GM12878 (cell line): Measurements from ENCODE around the gene PPP1CC. TPM values are rescaled to one million over a fixed set of nuclear protein-coding genes. Genes with fewer than 3 reads are reported as not detected.

Experiments
- ATAC-seq: fragments of 200-7000 bp; cut with Tn5 transposase; 3 replicates; pipeline ENCODE4 v1.9.1; 2020; ENCODE audit warnings: mild to moderate bottlenecking, moderate library complexity
- BruUV-seq: library from RNA; stranded (reverse); fragments of 400-500 nt; replicated peaks from 2 replicates; lab custom pipeline; 2021; lab: Mats Ljungman, UMichigan
- CTCF ChIA-PET: fragments of 300-600 bp; sonication (Branson Sonifier 250); formaldehyde crosslinking; extraction: SDS; loops from one replicate; lab custom pipeline; 2021; ENCODE audit warnings: inconsistent platforms; lab: Yijun Ruan, JAX
- POLR2A ChIA-PET: fragments of 350-600 bp; formaldehyde crosslinking; extraction: SDS; loops from one replicate; lab custom pipeline; 2021; ENCODE audit warnings: inconsistent platforms; lab: Charles Lee
- RAD21 ChIA-PET: fragments of 300-600 bp; sonication (Branson Sonifier 250); formaldehyde crosslinking; loops from one replicate; lab custom pipeline; 2023; ENCODE audit warnings: antibody characterized with exemption; ENCODE audit not compliant: unreplicated experiment; lab: Charles Lee
- SMC1A ChIA-PET: fragments of 300-600 bp; sonication (Branson Sonifier 250); formaldehyde crosslinking; loops from one replicate; lab custom pipeline; 2023; ENCODE audit not compliant: unreplicated experiment, uncharacterized antibody; lab: Charles Lee
- DNase-seq: peaks from one replicate; pipeline ENCODE4 v3.0.0-alpha.2; 2011; ENCODE audit warnings: low read depth, low spot score
- FAIRE-seq: peaks from 3 replicates; lab custom pipeline; 2011; peaks lifted over from hg19 to GRCh38; lab: Jason Lieb, UNC
- H2AFZ ChIP-seq: 2 replicates; pipeline ENCODE4 v1.6.0; 2011; ENCODE audit warnings: low read depth, low read length, control low read depth; ENCODE audit not compliant: control insufficient read depth
- H3K27ac ChIP-seq: 2 replicates; pipeline ENCODE4 v1.5.1; 2011; ENCODE audit warnings: control low read depth; ENCODE audit not compliant: control insufficient read depth, insufficient read depth
- H3K27me3 ChIP-seq, 2 experiments: replicated peaks in 1 of 2; 2 replicates each; pipeline versions ENCODE4 v1.6.0 to v1.6.1; 2011; ENCODE audit warnings: low read length in 1 of 2; ENCODE audit not compliant: control insufficient read depth in 2 of 2, insufficient read depth in 2 of 2
- H3K36me3 ChIP-seq, 2 experiments: 2 replicates each; pipeline ENCODE4 v1.5.1; 2011; ENCODE audit warnings: low read length in 1 of 2; ENCODE audit not compliant: control insufficient read depth in 2 of 2, insufficient read depth in 2 of 2
- H3K4me1 ChIP-seq: 2 replicates; pipeline ENCODE4 v1.6.1; 2011; ENCODE audit warnings: mild to moderate bottlenecking, low read length, moderate library complexity, mixed read lengths; ENCODE audit not compliant: control insufficient read depth, insufficient read depth
- H3K4me2 ChIP-seq: 2 replicates; pipeline ENCODE4 v1.6.0; 2011; ENCODE audit warnings: control low read depth; ENCODE audit not compliant: control insufficient read depth, insufficient read depth
- H3K4me3 ChIP-seq: fragments of 200-600 bp; sonication (generic); 2 replicates; pipeline ENCODE4 v1.5.1; 2016
- H3K79me2 ChIP-seq: 2 replicates; pipeline ENCODE4 v1.6.0; 2011; ENCODE audit warnings: low read length; ENCODE audit not compliant: control insufficient read depth, insufficient read depth
- H3K9ac ChIP-seq: 2 replicates; pipeline ENCODE4 v1.8.0; 2011; ENCODE audit warnings: low read length, control low read depth, mixed read lengths; ENCODE audit not compliant: control insufficient read depth, insufficient read depth
- H3K9me3 ChIP-seq: replicated peaks from 3 replicates; pipeline ENCODE4 v1.5.1; 2011; ENCODE audit warnings: mild to moderate bottlenecking, low read length; ENCODE audit not compliant: control insufficient read depth, insufficient read depth
- H4K20me1 ChIP-seq: 2 replicates; pipeline ENCODE4 v1.6.0; 2011; ENCODE audit not compliant: control insufficient read depth, insufficient read depth
- BMI1 ChIP-seq: fragments of 450-650 bp; IDR thresholded peaks from 2 replicates; pipeline ENCODE4 v1.6.1; 2016; ENCODE audit warnings: mild to moderate bottlenecking, moderate library complexity, borderline replicate concordance
- CEBPB ChIP-seq, 2 experiments: fragments of 150-350 bp in 1 of 2; IDR thresholded peaks; 2 replicates each; pipeline ENCODE4 v1.6.1; 2012 to 2014; ENCODE audit warnings: low read depth in 2 of 2, low read length in 2 of 2, borderline replicate concordance in 1 of 2, inconsistent platforms in 1 of 2
- DPF2 ChIP-seq: fragments of 450-650 bp; IDR thresholded peaks from 2 replicates; pipeline ENCODE4 v1.6.1; 2017; ENCODE audit warnings: mild to moderate bottlenecking
- ETV6 ChIP-seq, 2 experiments: fragments of 450-650 bp in 1 of 2; IDR thresholded peaks in 1 of 2; conservative IDR thresholded peaks in 1 of 2; 2 replicates each; pipeline ENCODE4 v1.6.1; 2014; ENCODE audit warnings: antibody characterized with exemption in 1 of 2, borderline replicate concordance in 1 of 2, low read depth in 1 of 2, mild to moderate bottlenecking in 1 of 2, moderate library complexity in 1 of 2
- GABPA ChIP-seq: IDR thresholded peaks from 2 replicates; pipeline ENCODE4 v1.6.1; 2014; ENCODE audit warnings: antibody characterized with exemption, low read depth, mild to moderate bottlenecking, inconsistent platforms
- HDGF ChIP-seq: fragments of 450-650 bp; IDR thresholded peaks from 2 replicates; pipeline ENCODE4 v1.6.1; 2016; ENCODE audit warnings: antibody characterized with exemption
- NR2C1 ChIP-seq: fragments of 450-650 bp; IDR thresholded peaks from 2 replicates; pipeline ENCODE4 v1.6.1; 2017; ENCODE audit warnings: antibody characterized with exemption, mild to moderate bottlenecking, moderate library complexity
- RAD51 ChIP-seq: fragments of 450-650 bp; IDR thresholded peaks from 2 replicates; pipeline ENCODE4 v1.6.1; 2016; ENCODE audit warnings: moderate library complexity, mild to moderate bottlenecking, inconsistent platforms
- SMC3 ChIP-seq: IDR thresholded peaks from 2 replicates; pipeline ENCODE4 v1.6.1; 2011; ENCODE audit warnings: low read length, improper control_type of control experiment, borderline replicate concordance
- SPI1 ChIP-seq: IDR thresholded peaks from 2 replicates; pipeline ENCODE4 v1.6.1; 2011; ENCODE audit warnings: low read depth, mild to moderate bottlenecking, low read length, moderate library complexity, borderline replicate concordance; ENCODE audit not compliant: insufficient read depth
- SRF ChIP-seq, 2 experiments: IDR thresholded peaks; 2 replicates each; pipeline ENCODE4 v1.6.1; 2011; ENCODE audit warnings: low read depth in 2 of 2, low read length in 2 of 2, mild to moderate bottlenecking in 1 of 2, moderate library complexity in 1 of 2
- WGBS: methylation state at CpG from one replicate; pipeline ENCODE4 v1.1.6; 2016; ENCODE audit warnings: low lambda C conversion rate; ENCODE audit not compliant: insufficient replicate concordance, insufficient coverage; ENCODE audit errors: missing lambda C conversion rate; 5-methylcytosine and 5-hydroxymethylcytosine counted together
- in situ Hi-C: fragments of 300-500 bp; cut with MboI; formaldehyde crosslinking; loops from 9 replicates; pipeline ENCODE4 v1.14.3; 2018; ENCODE audit warnings: mixed read lengths
- intact Hi-C: fragments of 100-400 bp; cut with micrococcal nuclease; formaldehyde crosslinking; loops from one replicate; pipeline ENCODE4 v1.14.2; 2022; ENCODE audit not compliant: unreplicated experiment
- polyA plus RNA-seq, 11 experiments: library from polyadenylated mRNA; depleted of rRNA in 4 of 11; unstranded in 6 of 11; stranded (reverse) in 5 of 11; fragments of >200 nt; fragmentation: Nextera tagmentation in 4 of 11; fragmentation: Illumina TruSeq in 1 of 11; extraction: Ambion mirVana in 4 of 11; extraction: Trizol in 1 of 11; gene quantifications; 1 replicate in 1 of 11; 2 replicates in 10 of 11; pipeline versions ENCODE4 v1.2.1 to v1.2.3, GENCODE V29; 2011 to 2016; ENCODE audit warnings: inconsistent platforms in 2 of 11, missing spikeins in 2 of 11, low read depth in 1 of 11
- total RNA-seq, 4 experiments: library from RNA; depleted of rRNA in 3 of 4; stranded (reverse); fragments of >200 nt in 3 of 4; fragmentation: Illumina TruSeq in 1 of 4; extraction: Trizol in 1 of 4; gene quantifications; 2 replicates each; pipeline versions ENCODE4 v1.2.1 to v1.2.3, GENCODE V29; 2013 to 2021
- TF ChIP-seq, protein P1 (sequence below): IDR thresholded peaks from 2 replicates; pipeline ENCODE4 v1.6.1; 2012; ENCODE audit warnings: improper control_type of control experiment, low read depth, low read length; ENCODE audit not compliant: insufficient replicate concordance

Gene PPP1CC
- total and polyA plus RNA-seq, 10 of the 15 experiments (the other 5 are each of a cell fraction or from before 2014, with no cell fraction given) = 64.4 to 279 (median 157) TPM

- H3K9ac ChIP-seq = no peak overlapping the region
- BruUV-seq = no TSS peak
- intact Hi-C loops = no loop called here
- peaks cover 9 to 28% of the 10 kb centered on the region in 2 experiments for H3K36me3 ChIP-seq
- FAIRE-seq (no peak), ATAC-seq (no peak), DNase-seq (no peak)
- ChIA-PET CTCF (interaction anchor here (1.0 to 2.2 kb wide), 3 partner anchors 10 to 16 kb away, joined by 3 to 6 read pairs (median 4); no protein-coding TSS in a partner anchor), SMC1A (interaction anchor here (1.3 to 8.3 kb wide), 5 partner anchors 12 to 61 kb away, joined by 3 to 80 read pairs (median 7); no protein-coding TSS in a partner anchor), POLR2A (interaction anchor here (1.0 to 4.9 kb wide), 6 partner anchors 10 to 105 kb away, joined by 3 to 78 read pairs (median 12); partner anchors contain the start of gene TCTN1), RAD21 (interaction anchor here (0.9 to 5.1 kb wide), 6 partner anchors 11 to 212 kb away, joined by 3 to 42 read pairs (median 4); partner anchors contain the start of gene GPN3)
- H3K27me3 ChIP-seq = no peaks in the 10 kb centered on the region
- H3K4me2 ChIP-seq = no peak overlapping the region
- no peak overlapping the region for H3K27ac ChIP-seq
- 52% methylated on average over 1 of the region's 1 CpG for WGBS
- no peak overlapping the region for H2AFZ ChIP-seq
- in situ Hi-C loops = no loop called here
- H4K20me1 ChIP-seq = no peaks in the 10 kb centered on the region
- H3K79me2 ChIP-seq = peaks cover 54% of the 10 kb centered on the region
- peaks cover 63% of the 10 kb centered on the region for H3K4me1 ChIP-seq
- TF ChIP-seq, protein P1, sequence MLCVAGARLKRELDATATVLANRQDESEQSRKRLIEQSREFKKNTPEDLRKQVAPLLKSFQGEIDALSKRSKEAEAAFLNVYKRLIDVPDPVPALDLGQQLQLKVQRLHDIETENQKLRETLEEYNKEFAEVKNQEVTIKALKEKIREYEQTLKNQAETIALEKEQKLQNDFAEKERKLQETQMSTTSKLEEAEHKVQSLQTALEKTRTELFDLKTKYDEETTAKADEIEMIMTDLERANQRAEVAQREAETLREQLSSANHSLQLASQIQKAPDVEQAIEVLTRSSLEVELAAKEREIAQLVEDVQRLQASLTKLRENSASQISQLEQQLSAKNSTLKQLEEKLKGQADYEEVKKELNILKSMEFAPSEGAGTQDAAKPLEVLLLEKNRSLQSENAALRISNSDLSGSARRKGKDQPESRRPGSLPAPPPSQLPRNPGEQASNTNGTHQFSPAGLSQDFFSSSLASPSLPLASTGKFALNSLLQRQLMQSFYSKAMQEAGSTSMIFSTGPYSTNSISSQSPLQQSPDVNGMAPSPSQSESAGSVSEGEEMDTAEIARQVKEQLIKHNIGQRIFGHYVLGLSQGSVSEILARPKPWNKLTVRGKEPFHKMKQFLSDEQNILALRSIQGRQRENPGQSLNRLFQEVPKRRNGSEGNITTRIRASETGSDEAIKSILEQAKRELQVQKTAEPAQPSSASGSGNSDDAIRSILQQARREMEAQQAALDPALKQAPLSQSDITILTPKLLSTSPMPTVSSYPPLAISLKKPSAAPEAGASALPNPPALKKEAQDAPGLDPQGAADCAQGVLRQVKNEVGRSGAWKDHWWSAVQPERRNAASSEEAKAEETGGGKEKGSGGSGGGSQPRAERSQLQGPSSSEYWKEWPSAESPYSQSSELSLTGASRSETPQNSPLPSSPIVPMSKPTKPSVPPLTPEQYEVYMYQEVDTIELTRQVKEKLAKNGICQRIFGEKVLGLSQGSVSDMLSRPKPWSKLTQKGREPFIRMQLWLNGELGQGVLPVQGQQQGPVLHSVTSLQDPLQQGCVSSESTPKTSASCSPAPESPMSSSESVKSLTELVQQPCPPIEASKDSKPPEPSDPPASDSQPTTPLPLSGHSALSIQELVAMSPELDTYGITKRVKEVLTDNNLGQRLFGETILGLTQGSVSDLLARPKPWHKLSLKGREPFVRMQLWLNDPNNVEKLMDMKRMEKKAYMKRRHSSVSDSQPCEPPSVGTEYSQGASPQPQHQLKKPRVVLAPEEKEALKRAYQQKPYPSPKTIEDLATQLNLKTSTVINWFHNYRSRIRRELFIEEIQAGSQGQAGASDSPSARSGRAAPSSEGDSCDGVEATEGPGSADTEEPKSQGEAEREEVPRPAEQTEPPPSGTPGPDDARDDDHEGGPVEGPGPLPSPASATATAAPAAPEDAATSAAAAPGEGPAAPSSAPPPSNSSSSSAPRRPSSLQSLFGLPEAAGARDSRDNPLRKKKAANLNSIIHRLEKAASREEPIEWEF = no peak
- TF ChIP-seq SPI1 (no peak), BMI1 (no peak), SMC3 (no peak), GABPA (no peak), HDGF (no peak), NR2C1 (no peak), DPF2 (no peak), CEBPB (IDR thresholded peaks at IDR 0.05; ENCODE audit: borderline replicate concordance in 1 of 2, low read depth in 2 of 2, low read length in 2 of 2) (no peak), SRF (IDR thresholded peaks at IDR 0.05; ENCODE audit: low read depth in 2 of 2, low read length in 2 of 2) (no peak), ETV6 (conservative IDR thresholded peaks at IDR 0.05 in 1 of 2, IDR thresholded peaks at IDR 0.05 in 1 of 2; ENCODE audit: borderline replicate concordance in 1 of 2, low read depth in 1 of 2) (no peak), RAD51 (no peak)
- no peaks in the 10 kb centered on the region for H3K9me3 ChIP-seq
- no peak overlapping the region for H3K4me3 ChIP-seq
These were observed 62.7 kb downstream of the PPP1CC start for GRCh38 chr12:110680032-110680431.
